ENCODE measurements around the gene NBPF14.
"Not testable (repeated sequence)": the region's sequence is repeated elsewhere in the genome, so short reads cannot be mapped to it uniquely, and the experiment has no call there.

Gene NBPF14, protein sequence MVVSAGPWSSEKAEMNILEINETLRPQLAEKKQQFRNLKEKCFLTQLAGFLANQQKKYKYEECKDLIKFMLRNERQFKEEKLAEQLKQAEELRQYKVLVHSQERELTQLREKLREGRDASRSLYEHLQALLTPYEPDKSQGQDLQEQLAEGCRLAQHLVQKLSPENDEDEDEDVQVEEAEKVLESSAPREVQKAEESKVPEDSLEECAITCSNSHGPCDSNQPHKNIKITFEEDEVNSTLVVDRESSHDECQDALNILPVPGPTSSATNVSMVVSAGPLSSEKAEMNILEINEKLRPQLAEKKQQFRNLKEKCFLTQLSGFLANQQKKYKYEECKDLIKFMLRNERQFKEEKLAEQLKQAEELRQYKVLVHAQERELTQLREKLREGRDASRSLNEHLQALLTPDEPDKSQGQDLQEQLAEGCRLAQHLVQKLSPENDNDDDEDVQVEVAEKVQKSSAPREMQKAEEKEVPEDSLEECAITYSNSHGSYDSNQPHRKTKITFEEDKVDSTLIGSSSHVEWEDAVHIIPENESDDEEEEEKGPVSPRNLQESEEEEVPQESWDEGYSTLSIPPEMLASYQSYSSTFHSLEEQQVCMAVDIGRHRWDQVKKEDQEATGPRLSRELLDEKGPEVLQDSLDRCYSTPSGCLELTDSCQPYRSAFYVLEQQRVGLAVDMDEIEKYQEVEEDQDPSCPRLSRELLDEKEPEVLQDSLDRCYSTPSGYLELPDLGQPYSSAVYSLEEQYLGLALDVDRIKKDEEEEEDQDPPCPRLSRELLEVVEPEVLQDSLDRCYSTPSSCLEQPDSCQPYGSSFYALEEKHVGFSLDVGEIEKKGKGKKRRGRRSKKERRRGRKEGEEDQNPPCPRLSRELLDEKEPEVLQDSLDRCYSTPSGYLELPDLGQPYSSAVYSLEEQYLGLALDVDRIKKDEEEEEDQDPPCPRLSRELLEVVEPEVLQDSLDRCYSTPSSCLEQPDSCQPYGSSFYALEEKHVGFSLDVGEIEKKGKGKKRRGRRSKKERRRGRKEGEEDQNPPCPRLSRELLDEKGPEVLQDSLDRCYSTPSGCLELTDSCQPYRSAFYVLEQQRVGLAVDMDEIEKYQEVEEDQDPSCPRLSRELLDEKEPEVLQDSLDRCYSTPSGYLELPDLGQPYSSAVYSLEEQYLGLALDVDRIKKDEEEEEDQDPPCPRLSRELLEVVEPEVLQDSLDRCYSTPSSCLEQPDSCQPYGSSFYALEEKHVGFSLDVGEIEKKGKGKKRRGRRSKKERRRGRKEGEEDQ (N-terminal part only)

DNA sequence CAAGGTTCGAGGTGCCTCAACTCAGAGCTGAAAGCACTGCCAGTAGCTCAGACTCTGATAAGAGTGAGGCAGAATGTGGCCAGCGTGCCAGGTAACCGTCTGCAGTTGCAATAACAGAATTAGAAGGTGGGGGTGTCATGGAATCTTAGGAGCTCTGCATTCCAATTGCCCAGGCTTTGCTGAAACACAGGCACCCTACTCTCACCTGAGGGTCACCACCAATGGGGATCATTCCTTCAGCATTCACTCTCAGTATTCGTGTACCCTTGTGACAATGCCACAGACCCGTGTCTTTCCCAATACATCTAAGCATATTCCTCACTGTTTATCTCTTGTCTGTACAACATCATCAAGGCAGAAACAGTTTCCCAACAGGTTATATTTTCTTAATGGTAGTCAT lies at the start of gene NBPF14:
NBPF14 (minus strand) TSS at position 101 of the 400 bp plus-strand sequence. CDS start 294 bp downstream, outside the sequence.
- FAIRE-seq, result not testable (repeated sequence)

DNA sequence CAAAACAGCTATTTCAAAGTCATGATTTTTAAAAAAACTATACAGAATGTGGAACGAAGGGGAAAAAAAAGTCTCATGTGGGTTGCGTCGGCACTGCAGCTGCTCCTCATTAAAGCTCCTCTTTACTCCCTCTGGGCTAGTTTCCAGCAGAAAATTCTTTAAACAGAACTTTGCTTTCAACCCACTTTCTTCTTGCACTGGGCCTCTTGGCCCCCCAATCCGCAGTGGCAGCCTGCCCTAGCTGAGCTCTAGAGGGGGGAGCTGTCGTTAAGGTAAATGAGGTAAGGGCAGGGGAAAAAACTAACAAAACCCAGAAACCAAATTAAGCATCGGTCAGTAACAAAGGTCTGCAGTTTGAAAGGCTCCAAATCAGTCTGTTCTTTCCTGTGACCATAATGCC lies 29.6 kb upstream of the NBPF14 start:
- not testable (repeated sequence) for FAIRE-seq

DNA sequence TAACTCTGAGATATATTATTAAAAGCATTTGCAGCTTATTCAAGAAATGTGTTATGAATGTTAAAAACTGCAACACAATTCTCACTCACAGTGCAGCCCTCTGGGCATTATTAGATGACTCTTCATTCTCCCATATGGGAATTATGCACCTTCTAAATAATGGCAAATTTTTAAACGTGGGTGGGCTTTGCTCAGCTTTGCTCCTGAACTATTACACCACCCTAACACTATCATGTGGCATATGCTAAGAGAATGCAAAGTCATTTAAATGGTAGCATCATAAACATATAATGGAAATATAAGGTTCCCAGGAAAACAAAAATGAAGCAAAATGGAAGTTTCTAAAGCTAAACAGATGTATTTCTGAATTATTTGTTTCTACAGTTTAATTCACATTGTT lies 22.4 kb upstream of the NBPF14 start:
- not testable (repeated sequence) for FAIRE-seq

DNA sequence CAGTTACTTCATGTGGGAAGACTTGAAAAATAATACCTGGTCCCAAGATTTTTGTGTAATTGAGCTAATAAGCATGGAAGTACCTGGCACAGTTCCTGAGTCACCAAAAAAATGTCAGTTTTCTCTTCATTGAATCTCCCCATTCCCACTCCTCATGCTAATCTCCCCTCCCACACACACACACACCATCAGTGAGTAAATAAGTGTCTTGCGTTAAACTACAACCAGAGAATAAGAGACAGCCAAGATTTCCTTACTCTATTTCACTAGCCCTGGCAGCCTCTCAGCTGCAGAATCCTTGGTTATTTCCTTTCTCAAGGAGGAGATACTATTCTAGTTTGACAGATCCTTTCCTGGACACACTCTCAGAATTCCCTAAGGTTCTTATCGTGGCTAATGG lies 9.5 kb upstream of the NBPF14 start:
- not testable (repeated sequence) for FAIRE-seq

DNA sequence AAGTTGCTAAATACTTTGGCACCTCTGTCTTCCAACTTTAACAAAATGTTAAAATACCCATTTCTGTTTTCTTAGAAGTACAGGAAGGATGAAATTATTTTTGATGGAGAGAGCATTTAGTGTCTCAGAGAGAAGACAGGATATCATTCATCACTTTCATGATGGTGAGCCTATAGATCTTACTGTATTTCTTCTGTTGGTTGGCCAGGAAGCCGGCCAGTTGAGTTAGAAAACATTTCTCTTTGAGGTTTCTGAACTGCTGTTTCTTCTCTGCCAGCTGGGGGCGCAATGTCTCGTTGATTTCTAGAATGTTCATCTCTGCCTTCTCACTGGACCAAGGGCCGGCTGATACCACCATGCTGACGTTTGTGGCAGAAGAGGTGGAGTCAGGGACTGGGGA lies 451 bp downstream of the NBPF14 start:
- FAIRE-seq, result not testable (repeated sequence)

DNA sequence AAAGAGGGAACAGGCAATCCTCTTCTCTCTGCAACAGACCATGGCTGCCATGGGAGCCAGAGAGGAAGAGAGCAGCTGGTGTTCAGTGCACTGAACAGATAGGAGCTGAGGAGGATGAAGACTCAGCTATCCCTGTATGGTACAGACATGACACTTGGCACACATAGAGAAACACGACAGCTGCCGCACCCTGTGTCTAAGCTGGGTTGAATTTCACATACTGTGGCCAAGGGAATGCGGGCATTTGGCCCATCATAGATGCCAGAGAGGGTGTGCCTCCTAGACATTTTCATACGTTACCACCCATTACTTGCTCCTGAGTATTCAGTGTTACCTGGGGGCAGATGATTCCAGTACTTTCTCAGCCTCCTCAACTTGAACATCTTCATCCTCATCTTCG lies 4.7 kb downstream of the NBPF14 start:
- FAIRE-seq, result not testable (repeated sequence)

DNA sequence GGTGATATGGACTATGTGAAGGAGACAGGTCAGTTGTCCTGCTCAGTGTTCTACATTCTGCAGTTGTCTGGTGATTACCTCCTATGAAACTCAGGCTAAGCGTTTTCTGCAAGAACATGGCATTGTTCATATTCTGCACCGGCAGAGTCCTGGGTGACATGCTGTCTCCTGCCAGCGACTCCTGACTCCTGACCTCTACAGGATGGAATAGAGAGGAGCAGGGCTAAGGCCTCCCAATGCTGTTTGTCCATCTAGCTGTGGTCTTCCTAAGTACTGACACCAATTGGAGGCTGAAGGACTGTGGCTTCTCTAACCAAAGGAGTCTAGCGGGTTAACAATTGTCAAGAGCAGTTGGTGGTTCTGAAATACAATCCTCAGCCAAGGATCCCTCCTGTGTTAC lies 63.7 kb downstream of the NBPF14 start:
- FAIRE-seq, result not testable (repeated sequence)

DNA sequence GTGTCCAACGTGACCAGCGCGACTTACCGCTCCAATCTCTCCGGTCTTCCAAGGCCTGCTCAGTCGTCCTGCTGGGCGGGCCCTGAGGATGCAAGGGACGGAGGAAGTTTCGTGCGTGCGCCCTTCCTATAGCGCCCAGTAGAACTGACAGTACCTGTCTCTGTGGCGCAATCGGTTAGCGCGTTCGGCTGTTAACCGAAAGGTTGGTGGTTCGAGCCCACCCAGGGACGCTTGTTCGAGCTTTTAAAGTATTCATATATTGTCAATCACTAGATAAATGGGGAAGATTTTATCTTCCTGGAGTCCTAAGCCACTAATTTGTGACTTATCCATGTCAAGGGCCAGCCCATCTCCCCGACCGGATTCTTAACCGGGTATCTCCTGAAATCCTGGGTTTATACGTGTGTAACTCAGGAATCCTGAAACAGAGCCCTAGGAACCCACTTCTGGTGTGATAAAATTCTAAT lies 66.7 kb downstream of the NBPF14 start:
- not testable (repeated sequence) for FAIRE-seq

DNA sequence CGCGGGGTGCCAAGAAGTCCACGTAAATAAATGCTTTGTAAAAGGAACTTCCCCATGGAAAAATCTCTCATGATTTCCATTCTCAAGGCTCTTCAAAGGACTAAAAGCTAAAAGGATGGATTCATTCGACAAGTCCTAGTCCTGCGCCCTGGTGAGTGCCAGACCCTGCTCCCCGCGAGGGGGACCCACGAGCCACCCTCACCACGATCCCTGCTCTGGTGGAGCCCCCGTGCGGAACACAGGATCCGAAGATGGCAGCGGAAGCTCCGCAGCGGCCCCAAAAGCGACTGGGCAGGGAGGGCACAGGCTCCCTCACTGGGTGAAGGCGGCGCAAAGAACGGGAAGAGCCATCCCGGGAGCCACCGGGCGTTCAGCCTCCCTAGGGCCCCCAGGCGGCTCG lies 67.2 kb downstream of the NBPF14 start:
- FAIRE-seq, result not testable (repeated sequence)

DNA sequence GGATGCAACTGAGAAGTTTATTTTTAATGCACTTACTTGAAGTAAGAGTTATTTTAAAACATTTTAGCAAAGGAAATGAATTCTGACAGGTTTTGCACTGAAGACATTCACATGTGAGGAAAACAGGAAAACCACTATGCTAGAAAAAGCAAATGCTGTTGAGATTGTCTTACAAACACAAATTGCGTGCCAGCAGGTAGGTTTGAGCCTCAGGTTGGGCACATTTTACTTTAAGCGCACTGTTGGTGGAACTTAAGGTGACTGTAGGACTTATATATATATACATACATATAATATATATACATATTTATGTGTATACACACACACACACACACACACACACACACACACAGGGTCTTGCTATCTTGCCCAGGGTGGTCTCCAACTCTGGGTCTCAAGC lies 69.2 kb downstream of the NBPF14 start:
- not testable (repeated sequence) for FAIRE-seq

DNA sequence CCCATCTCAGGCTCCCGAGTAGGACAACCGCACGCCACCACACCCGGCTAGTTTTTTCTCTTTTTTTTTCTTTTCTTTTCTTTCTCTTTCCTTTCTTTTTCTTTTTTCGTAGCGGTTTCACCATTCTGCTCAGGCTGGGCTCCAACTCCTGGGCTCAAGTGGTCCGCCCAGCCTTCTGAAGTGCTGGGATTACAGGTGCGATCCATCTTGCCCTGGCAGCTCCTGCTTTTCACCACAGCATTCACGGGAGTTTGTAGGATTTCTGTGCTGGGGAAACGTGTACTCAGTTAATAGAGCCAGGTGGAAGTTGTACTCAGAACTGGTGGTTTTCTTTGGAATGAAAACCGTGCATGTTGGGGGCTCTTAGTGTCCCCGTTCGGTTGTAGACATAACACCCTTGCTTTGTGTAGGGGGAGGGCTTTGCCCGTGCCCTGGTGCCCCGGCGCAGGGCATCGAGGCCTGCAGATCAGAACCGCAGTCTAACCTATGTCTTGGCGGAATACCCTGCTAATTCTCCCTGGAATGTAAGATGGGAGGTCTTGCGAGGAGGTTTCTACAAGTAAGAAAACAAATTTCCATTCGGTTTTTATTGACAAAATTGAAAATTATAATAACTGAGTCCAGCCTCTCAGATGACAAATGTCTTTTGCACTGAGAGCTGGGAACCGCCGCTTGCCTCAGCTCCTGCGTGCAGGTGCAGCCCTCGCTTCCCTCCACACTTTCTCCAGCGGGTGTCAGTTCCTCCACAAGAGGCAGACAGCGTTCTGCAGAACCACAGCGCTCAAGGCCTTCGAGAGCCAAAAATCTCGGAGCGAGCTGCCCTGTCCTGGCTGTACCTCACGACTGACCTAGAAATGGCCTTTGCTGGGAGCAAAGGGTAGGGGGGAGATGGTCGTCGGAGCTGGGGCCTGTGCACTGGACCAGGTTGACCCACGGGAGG lies 72.3 kb downstream of the NBPF14 start:
- not testable (repeated sequence) for FAIRE-seq

DNA sequence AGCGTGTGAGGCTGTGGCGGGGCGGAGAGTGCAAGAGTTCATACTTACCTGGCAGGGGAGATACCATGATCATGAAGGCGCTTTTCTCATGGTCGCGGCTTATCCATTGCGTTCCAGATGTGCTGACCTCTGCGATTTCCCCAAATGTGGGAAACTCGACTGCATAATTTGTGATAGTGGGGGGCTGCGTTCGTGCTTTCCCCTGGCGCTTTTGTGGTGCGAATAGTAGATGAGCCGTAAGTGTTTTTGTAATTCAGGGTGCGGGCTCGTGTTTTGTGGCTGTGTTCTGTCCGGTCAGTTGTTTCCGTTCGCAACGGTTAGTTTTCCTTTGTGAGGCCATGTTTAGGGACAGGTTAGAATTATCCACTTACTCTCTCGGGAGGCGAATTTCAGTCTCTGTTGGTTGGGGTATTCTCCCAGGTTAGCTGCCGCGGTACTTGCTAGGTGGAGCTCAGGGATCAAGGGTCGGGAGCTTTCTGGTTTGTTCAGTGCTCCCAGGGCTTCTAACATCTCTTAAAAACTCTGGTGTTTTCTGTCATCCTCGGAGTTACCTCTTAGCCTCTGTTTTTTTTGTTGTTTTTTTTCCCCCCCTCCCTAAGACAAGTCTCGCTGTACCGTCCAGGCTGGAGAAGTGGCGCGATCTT lies 73.1 kb downstream of the NBPF14 start:
- FAIRE-seq, result not testable (repeated sequence)

DNA sequence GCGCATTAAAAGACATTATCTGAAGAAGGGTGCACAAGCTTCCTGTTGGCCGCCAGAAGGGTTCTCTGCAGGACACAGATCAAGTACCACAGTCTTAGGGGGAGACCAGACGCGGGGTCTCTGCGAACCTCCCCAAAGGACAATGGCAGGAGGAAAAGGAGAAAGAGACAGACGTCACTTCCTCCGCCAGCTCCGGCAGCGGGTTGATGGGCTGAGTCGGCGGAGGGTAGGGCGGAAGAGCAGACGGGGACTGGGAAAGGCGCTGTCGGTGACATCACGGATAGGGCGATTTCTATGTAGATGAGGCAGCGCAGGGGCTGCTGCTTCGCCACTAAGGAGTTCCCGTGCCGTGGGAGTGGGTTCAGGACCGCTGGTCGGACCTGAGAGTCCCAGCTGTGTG lies 73.7 kb downstream of the NBPF14 start:
- not testable (repeated sequence) for FAIRE-seq

DNA sequence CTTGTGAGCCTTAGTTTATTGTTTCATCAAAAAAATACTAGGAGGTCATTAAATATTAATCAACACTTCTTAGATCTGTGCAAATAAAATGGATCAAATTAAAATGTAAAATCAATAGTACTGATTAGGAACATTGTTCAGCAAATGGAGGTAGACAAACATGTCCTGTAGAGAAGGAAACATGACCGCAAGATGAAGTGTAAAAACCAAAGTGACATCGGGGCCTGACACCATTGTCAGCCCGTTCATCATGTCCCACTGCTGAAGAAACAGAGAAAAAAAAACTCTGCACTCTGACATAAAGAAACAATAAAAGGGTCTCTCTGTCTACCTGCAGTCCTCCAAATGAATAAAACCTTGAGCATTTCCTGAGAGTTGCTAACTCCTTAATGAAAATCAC lies 81.5 kb downstream of the NBPF14 start:
- FAIRE-seq, result not testable (repeated sequence)

DNA sequence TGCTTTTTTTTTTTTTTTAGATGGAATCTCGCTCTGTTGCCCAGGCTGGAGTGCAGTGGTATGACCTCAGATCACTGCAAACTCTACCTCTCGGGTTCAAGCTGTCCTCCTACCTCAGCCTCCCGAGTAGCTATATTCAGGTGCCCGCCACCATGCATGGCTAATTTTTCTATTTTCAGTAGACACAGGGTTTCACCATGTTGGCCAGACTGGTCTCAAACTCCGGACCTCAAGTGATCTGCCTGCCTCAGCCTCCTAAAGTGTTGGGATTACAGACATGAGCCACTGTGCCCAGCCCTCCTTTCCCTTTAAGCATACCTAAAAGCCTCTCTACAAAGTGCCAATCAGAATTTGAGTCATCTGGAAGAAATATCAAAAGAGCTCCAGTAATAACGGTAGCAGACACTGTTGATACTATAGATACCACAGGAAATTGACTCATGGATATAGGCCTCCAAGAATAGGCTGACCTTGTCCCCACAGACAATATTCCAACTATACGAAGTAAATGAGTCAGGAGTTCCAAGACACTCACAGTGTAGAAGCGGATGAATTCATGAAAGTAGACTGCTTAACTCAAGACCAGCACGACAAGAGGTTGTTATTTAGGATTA lies 83.1 kb downstream of the NBPF14 start:
- not testable (repeated sequence) for FAIRE-seq

DNA sequence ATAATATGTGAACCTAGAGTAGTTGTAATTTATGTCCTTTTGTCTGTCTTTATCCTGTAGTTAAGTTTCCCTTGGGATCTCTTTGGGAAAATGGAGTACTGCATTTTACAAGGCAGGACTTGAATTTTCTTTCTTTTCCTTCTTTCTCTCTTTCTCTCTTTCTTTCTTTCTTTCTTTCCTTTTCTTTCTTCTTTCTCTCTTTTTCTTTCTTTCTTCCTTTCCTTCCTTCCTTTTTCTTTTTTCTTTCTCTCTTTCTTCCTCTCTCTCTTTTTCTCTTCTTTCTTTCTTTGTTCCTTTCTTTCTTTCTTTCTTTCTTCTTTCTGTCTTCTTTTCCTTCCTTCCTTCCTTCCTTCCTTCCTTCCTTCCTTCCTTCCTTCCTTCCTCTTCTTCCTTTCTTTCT lies 101.9 kb downstream of the NBPF14 start:
- FAIRE-seq, result not testable (repeated sequence)

DNA sequence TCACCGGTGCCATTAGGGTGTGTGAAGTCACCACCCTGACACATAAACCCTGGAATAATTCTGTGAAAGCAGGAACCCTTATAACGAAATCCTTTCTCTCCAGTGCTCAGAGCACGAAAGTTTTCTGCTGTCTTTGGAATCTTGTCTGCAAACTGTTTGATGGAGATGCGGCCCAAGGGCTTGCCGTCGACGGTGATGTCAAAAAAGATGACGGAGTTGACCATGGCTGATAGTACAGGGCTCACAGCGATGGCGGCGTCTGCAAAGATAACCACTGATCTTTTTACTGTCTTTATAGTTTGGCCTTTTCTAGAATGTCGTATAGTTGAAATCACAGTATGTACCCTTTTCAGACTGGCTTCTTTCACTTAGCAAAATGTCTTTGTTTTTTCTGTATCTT lies 112.8 kb downstream of the NBPF14 start, which contains the start of gene PPIAL4G:
PPIAL4G (minus strand) TSS at position 274 of the 400 bp plus-strand sequence; CDS start at position 224, 50 bp downstream.
- FAIRE-seq, result not testable (repeated sequence)

Data from colon (tissue), 2 donors.